ENCODE data around the gene HCRTR2. TPM values are rescaled to one million over a fixed set of nuclear protein-coding genes. Genes with fewer than 3 reads are reported as not detected.
"Not testable (repeated sequence)": the region's sequence is repeated elsewhere in the genome, so short reads cannot be mapped to it uniquely, and the experiment has no call there.

Gene HCRTR2
- total RNA-seq (2014; rRNA removed; shearing (Covaris generic)): not detected in 2 replicates
- polyA plus RNA-seq (2015; cell fraction: cytosol; rRNA removed): not detected in 2 replicates
- polyA plus RNA-seq (2015; cell fraction: nucleus; rRNA removed): not detected in 2 replicates

GRCh38 chr6:55174211-55175026, at the start of gene HCRTR2:
TSS of gene HCRTR2 (plus strand) at chr6:55174515. CDS start at chr6:55174588, 73 bp downstream.
- no peak for DNase-seq (ENCODE audit: low read depth)

GRCh38 chr6:55130806-55131324, 43.5 kb upstream of the HCRTR2 start:
- DNase-seq (ENCODE audit: low read depth): no peak

- no peak for DNase-seq (ENCODE audit: low read depth)
Measured at GRCh38 chr6:55131616-55132015, 42.7 kb upstream of the HCRTR2 start.

- DNase-seq (ENCODE audit: low read depth): no peak
Measured at GRCh38 chr6:55136916-55137315, 37.4 kb upstream of the HCRTR2 start.

- DNase-seq (ENCODE audit: low read depth): no peak
Measured at GRCh38 chr6:55137929-55138693, 36.2 kb upstream of the HCRTR2 start.

- DNase-seq (ENCODE audit: low read depth): no peak
Measured at GRCh38 chr6:55141611-55142010, 32.7 kb upstream of the HCRTR2 start.

GRCh38 chr6:55142610-55143009, 31.7 kb upstream of the HCRTR2 start:
- no peak for DNase-seq (ENCODE audit: low read depth)

- no peak for DNase-seq (ENCODE audit: low read depth)
Measured at GRCh38 chr6:55153284-55153683, 21.0 kb upstream of the HCRTR2 start.

GRCh38 chr6:55158784-55159183, 15.5 kb upstream of the HCRTR2 start:
- not testable (repeated sequence) for DNase-seq (ENCODE audit: low read depth)

GRCh38 chr6:55167860-55168259, 6.5 kb upstream of the HCRTR2 start:
- no peak for DNase-seq (ENCODE audit: low read depth)

GRCh38 chr6:55175078-55176049, 1.0 kb downstream of the HCRTR2 start:
- no peak for DNase-seq (ENCODE audit: low read depth)

GRCh38 chr6:55176958-55177357, 2.6 kb downstream of the HCRTR2 start:
- no peak for DNase-seq (ENCODE audit: low read depth)

- no peak for DNase-seq (ENCODE audit: low read depth)
Measured at GRCh38 chr6:55180258-55180657, 5.9 kb downstream of the HCRTR2 start.

GRCh38 chr6:55182016-55182650, 7.8 kb downstream of the HCRTR2 start:
- DNase-seq (ENCODE audit: low read depth): no peak

- DNase-seq (ENCODE audit: low read depth): no peak
Measured at GRCh38 chr6:55184782-55185530, 10.6 kb downstream of the HCRTR2 start.

GRCh38 chr6:55198715-55199114, 24.4 kb downstream of the HCRTR2 start:
- DNase-seq (ENCODE audit: low read depth): no peak

GRCh38 chr6:55199239-55199638, 24.9 kb downstream of the HCRTR2 start:
- DNase-seq (ENCODE audit: low read depth): no peak

- DNase-seq (ENCODE audit: low read depth): no peak
Measured at GRCh38 chr6:55208478-55209458, 34.5 kb downstream of the HCRTR2 start.

All from HT1080 (cell line).